IPS-18a (cell line): ENCODE results near the gene OR4D9.
"Not testable (repeated sequence)": the region's sequence is repeated elsewhere in the genome, so short reads cannot be mapped to it uniquely, and the experiment has no call there.

Experiments used
- H3K27ac ChIP-seq: one replicate; pipeline ENCODE4 v1.5.1; 2013; ENCODE audit warnings: low read length
- H3K27me3 ChIP-seq: one replicate; pipeline ENCODE4 v1.6.1; 2013; ENCODE audit warnings: mild to moderate bottlenecking, low read length; ENCODE audit not compliant: control insufficient read depth, insufficient read depth
- H3K36me3 ChIP-seq: one replicate; pipeline ENCODE4 v1.6.1; 2013; ENCODE audit warnings: low read depth, low read length; ENCODE audit not compliant: control insufficient read depth
- H3K4me1 ChIP-seq: one replicate; pipeline ENCODE4 v1.6.1; 2013; ENCODE audit warnings: low read depth, low read length; ENCODE audit not compliant: control insufficient read depth
- H3K4me3 ChIP-seq: one replicate; pipeline ENCODE4 v1.5.1; 2013; ENCODE audit warnings: low read length
- H3K9ac ChIP-seq: one replicate; pipeline ENCODE4 v1.6.1; 2013; ENCODE audit warnings: mild to moderate bottlenecking, low read length, moderate library complexity
- H3K9me3 ChIP-seq: one replicate; pipeline ENCODE4 v1.6.1; 2013; ENCODE audit warnings: low read depth, low read length; ENCODE audit not compliant: control insufficient read depth

The OR4D9 gene

DNA sequence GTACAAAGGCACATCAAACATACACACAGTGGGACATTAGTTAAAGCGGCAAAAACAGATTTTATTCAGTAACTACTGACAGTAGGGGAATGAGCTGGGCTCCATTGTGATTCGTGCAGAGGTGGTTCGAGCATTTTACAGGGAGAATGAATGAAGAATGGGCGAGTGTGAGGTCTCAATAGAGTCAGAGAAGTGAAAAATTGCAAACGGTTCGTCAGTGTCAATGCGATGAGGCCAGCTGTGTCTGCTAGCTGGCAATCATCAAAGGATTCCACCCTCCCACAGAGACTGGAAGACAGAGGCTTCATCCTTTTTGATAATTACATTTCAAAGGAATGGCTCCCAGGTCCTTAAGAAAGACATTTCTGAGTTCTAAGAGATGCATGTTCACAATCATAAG is 17.4 kb downstream of the OR4D9 start:
- no peaks in the 10 kb centered on the region for H3K9me3 ChIP-seq
- H3K4me3 ChIP-seq = no peak overlapping the region
- no peak overlapping the region for H3K27ac ChIP-seq
- no peaks in the 10 kb centered on the region for H3K36me3 ChIP-seq
- H3K27me3 ChIP-seq = no peaks in the 10 kb centered on the region
- peaks cover 24% of the 10 kb centered on the region for H3K4me1 ChIP-seq
- no peak overlapping the region for H3K9ac ChIP-seq

DNA sequence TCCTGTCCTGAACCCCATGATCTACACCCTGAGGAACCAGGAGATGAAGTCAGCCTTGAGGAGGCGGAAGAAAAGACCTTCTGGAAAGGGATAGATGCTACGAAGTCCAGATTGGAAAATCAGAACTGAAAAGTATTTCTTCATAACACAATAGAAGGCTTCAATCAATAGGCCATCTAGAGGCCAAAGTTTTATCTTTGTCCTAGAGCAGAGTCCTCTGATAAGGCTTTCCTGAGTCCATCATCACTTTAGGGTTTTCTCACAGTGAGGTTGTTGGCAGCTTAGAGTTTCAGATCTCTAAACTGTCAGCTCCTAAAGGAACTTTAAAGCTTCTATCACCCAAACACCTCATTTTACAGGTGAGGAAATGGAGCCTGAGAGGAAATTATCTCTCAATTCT is 21.3 kb downstream of the OR4D9 start:
- no peaks in the 10 kb centered on the region for H3K9me3 ChIP-seq
- H3K27ac ChIP-seq = no peak overlapping the region
- H3K4me1 ChIP-seq = peaks cover 16% of the 10 kb centered on the region
- no peak overlapping the region for H3K4me3 ChIP-seq
- H3K9ac ChIP-seq = no peak overlapping the region
- no peaks in the 10 kb centered on the region for H3K36me3 ChIP-seq
- H3K27me3 ChIP-seq = no peaks in the 10 kb centered on the region

DNA sequence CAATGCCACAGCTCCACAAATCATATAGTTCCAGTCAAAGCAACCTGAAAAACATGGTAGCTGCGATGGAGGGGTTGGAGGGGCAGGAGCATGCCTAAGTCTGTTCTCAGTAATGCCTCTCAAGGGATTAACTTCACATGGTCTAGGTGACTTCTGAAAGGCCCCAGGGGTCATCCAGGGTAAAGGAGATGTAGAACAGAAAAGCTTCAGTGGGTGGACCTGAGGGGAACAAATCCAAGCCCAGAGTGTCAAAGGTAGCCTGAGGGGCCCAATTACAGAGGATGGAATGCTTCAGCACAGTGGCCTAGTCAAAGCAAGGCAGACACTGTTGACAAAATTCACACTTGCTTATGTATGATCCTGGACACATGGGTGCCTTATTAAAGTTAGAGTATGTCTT is 23.3 kb downstream of the OR4D9 start:
- Histone ChIP-seq H3K9ac (no peak overlapping the region), H3K4me3 (no peak overlapping the region), H3K9me3 (no peaks in the 10 kb centered on the region)

DNA sequence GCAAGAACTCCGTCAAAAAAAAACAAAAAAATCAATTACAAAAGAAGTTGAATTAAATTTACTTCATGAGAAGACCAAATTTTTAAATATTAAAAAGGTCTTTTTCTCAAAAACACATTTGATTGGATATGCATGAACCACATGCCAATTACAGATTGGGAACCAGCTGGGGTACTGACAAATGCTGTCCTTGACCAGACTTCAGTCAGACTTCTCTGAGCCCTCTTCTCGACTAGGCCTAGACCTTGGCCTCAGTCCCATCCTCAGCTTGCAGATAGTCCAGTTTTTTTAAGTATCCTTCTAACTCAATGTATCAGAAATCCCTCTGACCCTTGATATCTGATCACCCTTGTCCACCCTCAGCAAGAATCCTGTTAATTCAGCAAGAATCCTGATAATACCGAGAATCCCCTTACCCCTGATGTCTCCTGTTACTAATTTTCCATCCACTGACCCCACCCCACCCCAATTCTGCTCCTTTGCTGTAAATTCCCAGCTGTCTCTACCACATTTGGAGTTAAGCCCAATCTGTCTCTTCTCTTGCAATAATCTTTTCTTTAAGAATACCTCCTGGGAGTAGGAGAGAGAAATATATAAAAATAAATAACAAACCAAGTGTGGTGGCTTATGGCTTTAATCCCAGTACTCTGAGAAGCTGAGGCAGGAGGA is 30.9 kb downstream of the OR4D9 start:
- Histone ChIP-seq H3K27ac (no peak overlapping the region), H3K4me3 (no peak overlapping the region), H3K9ac (no peak overlapping the region), H3K27me3 (no peaks in the 10 kb centered on the region), H3K9me3 (no peaks in the 10 kb centered on the region), H3K36me3 (no peaks in the 10 kb centered on the region), H3K4me1 (no peaks in the 10 kb centered on the region)

More for the DNA sequence above, 23.3 kb downstream of the OR4D9 start:
- Histone ChIP-seq H3K27ac (no peak overlapping the region), H3K36me3 (no peaks in the 10 kb centered on the region), H3K4me1 (no peaks in the 10 kb centered on the region), H3K27me3 (no peaks in the 10 kb centered on the region)

DNA sequence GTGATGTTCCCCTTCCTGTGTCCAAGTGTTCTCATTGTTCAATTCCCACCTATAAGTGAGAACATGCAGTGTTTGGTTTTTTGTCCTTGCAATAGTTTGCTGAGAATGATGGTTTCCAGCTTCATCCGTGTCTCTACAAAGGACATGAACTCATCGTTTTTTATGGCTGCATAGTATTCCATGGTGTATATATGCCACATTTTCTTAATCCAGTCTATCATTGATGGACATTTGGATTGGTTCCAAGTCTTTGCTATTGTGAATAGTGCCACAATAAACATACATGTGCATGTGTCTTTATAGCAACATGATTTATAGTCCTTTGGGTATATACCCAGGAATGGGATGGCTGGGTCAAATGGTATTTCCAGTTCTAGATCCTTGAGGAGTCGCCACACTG is 32.4 kb downstream of the OR4D9 start:
- H3K9me3 ChIP-seq, H3K27ac ChIP-seq, H3K36me3 ChIP-seq, H3K27me3 ChIP-seq, H3K4me3 ChIP-seq, H3K4me1 ChIP-seq, H3K9ac ChIP-seq: not testable (repeated sequence)

DNA sequence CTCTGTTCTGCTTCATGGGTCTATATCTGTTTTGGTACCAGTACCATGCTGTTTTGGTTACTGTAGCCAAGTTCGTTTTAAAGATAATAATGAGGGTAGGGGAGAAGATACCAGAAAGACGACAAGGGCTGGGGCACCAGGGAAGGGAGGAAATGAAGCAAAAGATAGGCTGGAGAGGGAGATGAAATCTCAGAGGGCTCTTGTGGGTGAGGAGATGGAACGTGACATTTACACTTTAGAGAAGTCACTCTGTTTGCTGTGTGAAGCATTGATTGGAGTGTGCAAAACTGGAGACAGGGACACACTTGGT is 33.5 kb downstream of the OR4D9 start:
- H3K27me3 ChIP-seq = no peaks in the 10 kb centered on the region
- no peak overlapping the region for H3K9ac ChIP-seq
- H3K27ac ChIP-seq = no peak overlapping the region
- no peak overlapping the region for H3K4me3 ChIP-seq
- H3K36me3 ChIP-seq = no peaks in the 10 kb centered on the region
- no peaks in the 10 kb centered on the region for H3K4me1 ChIP-seq
- H3K9me3 ChIP-seq = no peaks in the 10 kb centered on the region

DNA sequence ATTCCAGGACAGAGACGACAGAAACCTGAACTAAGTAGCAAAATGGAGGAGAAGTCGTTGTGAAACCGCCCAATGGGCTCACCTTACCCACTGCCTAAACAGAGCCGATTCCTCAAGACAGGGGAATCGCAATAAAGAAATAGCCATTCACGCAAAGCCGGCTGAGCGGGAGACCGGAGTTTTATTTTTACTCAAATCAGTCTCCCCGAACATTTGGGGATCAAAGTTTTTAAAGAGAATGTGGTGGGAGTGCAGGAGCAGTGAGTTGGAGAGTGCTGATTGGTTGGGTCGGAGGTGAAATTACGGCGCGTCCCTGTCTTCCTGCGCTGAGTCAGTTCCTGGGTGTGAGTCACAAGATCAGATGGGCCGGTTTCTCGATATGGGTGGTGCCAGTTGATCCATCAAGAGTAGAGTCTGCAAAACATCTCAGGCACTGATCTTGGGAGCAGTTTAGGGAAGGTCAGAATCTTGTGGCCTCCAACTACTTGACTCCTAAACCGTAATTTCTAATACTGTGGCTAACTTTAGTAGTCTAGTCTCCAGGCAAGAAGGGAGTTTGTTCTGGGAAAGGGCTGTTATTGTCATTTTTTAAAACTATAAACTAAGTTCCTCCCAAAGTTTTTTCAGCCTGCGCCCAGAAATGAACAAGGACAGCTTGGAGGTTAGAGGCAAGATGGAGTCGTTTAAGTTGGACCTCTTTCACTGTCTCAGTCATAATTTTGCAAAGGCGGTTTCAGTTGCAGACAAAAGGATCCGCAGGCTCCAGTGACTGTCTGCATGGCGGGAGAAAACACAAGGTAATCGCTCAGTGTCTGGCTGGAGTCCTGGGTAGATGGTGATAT is 34.1 kb downstream of the OR4D9 start:
- Histone ChIP-seq H3K27me3 (no peaks in the 10 kb centered on the region), H3K4me1 (no peaks in the 10 kb centered on the region), H3K9ac (no peak overlapping the region), H3K9me3 (no peaks in the 10 kb centered on the region), H3K27ac (no peak overlapping the region), H3K36me3 (no peaks in the 10 kb centered on the region), H3K4me3 (no peak overlapping the region)

DNA sequence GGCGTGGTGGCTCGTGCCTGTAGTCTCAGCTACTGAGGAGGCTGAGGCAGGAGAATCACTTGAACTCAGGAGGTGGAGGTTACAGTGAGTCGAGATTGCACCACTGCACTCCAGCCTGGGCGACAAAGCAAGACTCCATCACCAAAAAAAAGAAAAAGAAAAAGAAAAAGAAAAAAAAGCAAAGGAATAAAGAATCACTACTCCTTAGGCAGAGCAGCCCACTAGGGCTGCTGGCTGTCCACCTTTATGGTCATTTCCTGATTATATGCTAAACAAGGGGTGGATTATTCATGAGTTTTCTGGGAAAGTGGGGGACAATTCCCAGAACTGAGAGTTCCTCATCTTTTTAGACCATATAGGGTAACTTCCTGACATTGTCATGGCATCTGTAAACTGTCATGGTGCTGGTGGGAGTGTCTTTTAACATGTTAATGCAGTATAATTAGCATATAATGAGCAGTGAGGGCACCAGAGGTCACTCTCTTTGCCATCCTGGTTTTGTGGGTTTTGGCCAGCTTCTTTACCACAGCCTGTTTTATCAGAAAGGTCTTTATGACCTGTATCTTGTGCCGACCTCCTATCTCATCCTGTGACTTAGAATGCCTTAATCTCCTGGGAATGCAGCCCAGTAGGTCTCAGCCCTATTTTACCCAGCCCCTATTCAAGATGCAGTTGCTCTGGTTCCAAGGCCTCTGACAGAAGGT is 36.4 kb downstream of the OR4D9 start:
- not testable (repeated sequence) for H3K9me3 ChIP-seq, H3K9ac ChIP-seq, H3K27ac ChIP-seq, H3K4me3 ChIP-seq, H3K4me1 ChIP-seq, H3K36me3 ChIP-seq, H3K27me3 ChIP-seq

DNA sequence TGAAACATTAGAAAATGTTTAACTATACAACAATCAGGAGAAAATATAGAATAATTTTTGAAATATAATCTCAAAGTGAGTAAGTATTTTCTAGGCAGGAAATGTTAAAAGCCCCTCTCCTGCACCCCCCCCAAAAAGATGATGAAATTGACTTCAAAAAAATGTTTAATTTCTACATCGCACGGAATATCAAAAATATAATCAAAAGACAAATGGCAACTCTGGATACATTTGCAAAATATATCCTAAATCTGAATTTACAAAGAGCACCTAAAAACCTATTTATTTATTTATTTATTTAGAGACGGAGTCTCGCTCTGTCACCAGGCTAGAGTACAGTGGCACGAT is 36.9 kb downstream of the OR4D9 start:
- H3K4me3 ChIP-seq = no peak overlapping the region
- H3K36me3 ChIP-seq = no peaks in the 10 kb centered on the region
- H3K4me1 ChIP-seq = peaks cover 3% of the 10 kb centered on the region
- no peak overlapping the region for H3K27ac ChIP-seq
- H3K9ac ChIP-seq = no peak overlapping the region
- no peaks in the 10 kb centered on the region for H3K9me3 ChIP-seq
- no peaks in the 10 kb centered on the region for H3K27me3 ChIP-seq

DNA sequence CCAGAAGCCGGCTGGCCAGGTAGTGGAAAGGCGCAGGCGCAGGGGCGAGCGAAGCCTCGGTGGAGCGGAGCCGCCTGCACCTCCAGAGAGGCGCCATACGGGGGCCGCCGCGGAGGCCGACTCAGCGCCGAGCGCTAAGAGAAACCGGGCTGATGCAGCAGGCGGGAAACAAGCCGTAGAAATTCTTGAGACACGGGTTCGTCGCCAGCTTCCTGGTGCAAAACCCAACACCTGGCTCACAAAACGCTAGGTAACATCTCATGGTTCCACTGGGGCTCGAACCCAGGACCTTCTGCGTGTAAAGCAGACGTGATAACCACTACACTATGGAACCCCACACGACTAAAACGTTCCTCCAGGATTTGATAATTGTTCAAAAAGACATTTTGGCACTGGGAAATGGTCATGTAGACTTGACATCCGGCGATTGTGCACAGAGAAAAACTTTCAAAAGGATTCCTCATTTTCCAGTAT is 39.1 kb downstream of the OR4D9 start:
- Histone ChIP-seq H3K4me3 (peak overlapping the region; percentile 89), H3K36me3 (no peaks in the 10 kb centered on the region), H3K9ac (peak overlapping the region; percentile 72), H3K27ac (no peak overlapping the region), H3K9me3 (no peaks in the 10 kb centered on the region), H3K27me3 (peaks cover 2% of the 10 kb centered on the region), H3K4me1 (peaks cover 3% of the 10 kb centered on the region)

DNA sequence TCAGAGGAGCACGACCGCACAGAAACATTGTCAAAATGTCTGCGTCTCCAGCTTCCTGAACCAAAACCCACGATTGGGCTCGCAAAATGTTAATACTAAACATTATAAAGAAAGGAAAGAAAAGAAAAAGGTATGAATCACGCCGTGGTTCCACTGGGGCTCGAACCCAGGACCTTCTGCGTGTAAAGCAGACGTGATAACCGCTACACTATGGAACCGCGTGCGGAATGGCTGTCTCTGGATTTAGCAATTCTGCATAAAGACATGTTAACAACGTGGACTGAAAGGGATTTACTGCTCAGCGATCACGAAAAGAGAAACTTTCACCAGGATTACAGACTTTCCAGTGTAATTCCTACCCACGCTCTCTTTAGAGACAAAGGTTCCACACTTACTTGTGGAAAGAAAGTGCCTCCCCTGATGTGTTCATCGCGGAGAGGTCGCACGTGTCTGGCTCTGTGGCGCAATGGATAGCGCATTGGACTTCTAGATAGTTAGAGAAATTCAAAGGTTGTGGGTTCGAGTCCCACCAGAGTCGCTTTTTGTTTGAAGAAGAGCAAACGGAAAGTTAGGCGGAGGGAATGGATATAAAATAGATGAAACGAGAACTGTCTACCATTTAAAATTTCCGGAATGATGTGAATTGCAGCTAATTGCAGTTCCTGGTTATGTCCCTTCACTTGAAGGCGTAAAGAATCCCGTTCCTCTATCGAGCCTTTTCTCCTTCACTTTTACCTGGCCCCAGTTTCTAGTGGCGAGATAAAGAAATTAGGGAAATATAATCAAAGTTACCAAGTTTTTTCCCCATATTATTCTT is 39.7 kb downstream of the OR4D9 start:
- H3K36me3 ChIP-seq = no peaks in the 10 kb centered on the region
- peaks cover 3% of the 10 kb centered on the region for H3K4me1 ChIP-seq
- H3K9ac ChIP-seq = peak overlapping the region; percentile 61
- no peak overlapping the region for H3K27ac ChIP-seq
- H3K4me3 ChIP-seq = peak overlapping the region; percentile 89
- H3K9me3 ChIP-seq = no peaks in the 10 kb centered on the region
- peaks cover 5% of the 10 kb centered on the region for H3K27me3 ChIP-seq
